ENCODE measurements around the gene SLC34A1.

DNA sequence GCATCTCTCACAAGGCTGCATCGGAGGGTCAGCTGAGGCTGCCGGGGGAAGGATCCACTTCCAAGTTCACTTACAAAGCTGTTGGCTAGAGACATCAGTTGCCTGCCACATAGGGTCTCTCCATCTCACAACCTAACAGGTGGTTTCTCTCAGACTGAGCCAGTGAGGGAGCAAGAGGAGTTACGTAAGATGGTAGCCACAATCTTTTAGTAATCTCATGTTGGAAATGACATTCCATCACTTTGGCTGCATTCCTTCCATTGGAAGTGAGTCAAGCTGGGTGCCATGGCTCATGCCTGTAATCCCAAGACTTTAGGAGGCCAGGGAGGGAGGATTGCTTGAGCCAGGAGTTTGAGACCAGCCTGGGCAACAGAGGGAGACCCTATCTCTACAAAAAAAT is 34.8 kb downstream of the SLC34A1 start:
- TF ChIP-seq, protein P1, sequence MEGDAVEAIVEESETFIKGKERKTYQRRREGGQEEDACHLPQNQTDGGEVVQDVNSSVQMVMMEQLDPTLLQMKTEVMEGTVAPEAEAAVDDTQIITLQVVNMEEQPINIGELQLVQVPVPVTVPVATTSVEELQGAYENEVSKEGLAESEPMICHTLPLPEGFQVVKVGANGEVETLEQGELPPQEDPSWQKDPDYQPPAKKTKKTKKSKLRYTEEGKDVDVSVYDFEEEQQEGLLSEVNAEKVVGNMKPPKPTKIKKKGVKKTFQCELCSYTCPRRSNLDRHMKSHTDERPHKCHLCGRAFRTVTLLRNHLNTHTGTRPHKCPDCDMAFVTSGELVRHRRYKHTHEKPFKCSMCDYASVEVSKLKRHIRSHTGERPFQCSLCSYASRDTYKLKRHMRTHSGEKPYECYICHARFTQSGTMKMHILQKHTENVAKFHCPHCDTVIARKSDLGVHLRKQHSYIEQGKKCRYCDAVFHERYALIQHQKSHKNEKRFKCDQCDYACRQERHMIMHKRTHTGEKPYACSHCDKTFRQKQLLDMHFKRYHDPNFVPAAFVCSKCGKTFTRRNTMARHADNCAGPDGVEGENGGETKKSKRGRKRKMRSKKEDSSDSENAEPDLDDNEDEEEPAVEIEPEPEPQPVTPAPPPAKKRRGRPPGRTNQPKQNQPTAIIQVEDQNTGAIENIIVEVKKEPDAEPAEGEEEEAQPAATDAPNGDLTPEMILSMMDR (IDR thresholded peaks at IDR 0.05), result no peak
- TF ChIP-seq POLR2A (IDR thresholded peaks at IDR 0.05), result no peak
